Measurements from ENCODE around the gene HK1.
"Not testable (repeated sequence)": the region's sequence is repeated elsewhere in the genome, so short reads cannot be mapped to it uniquely, and the experiment has no call there.

Gene HK1

DNA sequence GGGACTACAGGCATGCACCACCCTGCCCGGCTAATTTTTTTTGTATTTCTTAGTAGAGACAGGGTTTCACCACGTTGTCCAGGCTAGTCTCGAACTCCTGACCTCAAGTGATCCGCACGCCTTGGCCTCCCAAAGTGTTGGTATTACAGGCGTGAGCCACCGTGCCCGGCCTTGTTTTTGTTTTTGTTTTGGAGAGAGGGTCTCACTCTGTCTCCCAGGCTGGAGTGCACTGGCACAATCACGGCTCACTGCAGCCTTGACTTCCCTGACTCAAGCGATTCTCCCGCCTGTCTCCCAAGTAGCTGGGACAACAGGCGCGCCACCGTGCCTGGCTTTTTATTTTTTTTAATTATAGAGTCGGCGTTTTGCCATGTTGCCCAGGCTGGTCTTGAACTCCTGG lies 172.1 kb downstream of the HK1 start:
- not testable (repeated sequence) for DNase-seq (ENCODE audit: low spot score)

DNA sequence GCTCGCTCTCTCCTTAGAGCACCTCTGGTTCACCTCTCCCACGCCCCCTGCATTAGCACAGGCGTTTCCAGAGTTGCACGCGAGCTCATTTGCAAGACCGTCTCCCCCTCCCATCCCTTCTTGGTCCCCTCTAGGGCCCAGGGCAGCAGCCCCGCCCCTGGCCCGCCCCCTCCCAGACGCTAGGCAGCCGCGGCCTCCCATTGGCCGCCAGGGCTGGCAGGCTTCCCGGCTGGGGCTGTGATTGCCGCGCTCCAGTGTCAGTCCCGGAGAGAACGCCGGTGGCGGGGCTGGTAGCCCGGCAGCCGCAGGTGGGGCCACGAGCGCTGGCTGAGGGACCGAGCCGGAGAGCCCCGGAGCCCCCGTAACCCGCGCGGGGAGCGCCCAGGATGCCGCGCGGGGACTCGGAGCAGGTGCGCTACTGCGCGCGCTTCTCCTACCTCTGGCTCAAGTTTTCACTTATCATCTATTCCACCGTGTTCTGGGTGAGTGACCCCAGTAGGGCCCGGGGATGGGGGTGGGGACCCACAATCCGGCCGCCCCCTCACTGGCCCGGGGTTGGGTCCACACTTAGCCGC lies 173.0 kb downstream of the HK1 start, which contains the start of gene TSPAN15:
TSS of gene TSPAN15 (plus strand) at position 257 of the 575 bp plus-strand sequence. CDS start at position 387, 130 bp downstream.
- peak; percentile 83 for DNase-seq (ENCODE audit: low spot score)

Data from activated CD4-positive, alpha-beta T cell treated with anti-CD3 and anti-CD28 coated beads, Interleukin-2, Interleukin-4, amounts not matched to agents 100 ng/mL and 50 ng/mL, durations not matched to agents 16 hours and 8 hours (primary cell).